ENCODE data around the gene TTLL8. TPM values are rescaled to one million over a fixed set of nuclear protein-coding genes. Genes with fewer than 3 reads are reported as not detected.
"Not testable (repeated sequence)": the region's sequence is repeated elsewhere in the genome, so short reads cannot be mapped to it uniquely, and the experiment has no call there.

Gene TTLL8
- polyA plus RNA-seq, 1 experiment: not detected

- no peak for TF ChIP-seq CTCF (IDR thresholded peaks at IDR 0.05; ENCODE audit: insufficient read depth, low read depth, low read length)
- POLR2A ChIA-PET: no interaction called here
- no peak within 1 kb of the TSS for H3K4me3 ChIP-seq (ENCODE audit: low read depth, low read length)
- DNase-seq (ENCODE audit: low read depth): no peak
- CTCF ChIA-PET: interaction anchor here (1.1 kb wide), 1 partner anchor 9 kb away, joined by 4 read pairs; no protein-coding TSS in a partner anchor
- H3K36me3 ChIP-seq (ENCODE audit: control insufficient read depth, insufficient read depth, low read length): no peaks in the 10 kb centered on the region
- H3K27me3 ChIP-seq (ENCODE audit: control insufficient read depth, insufficient read depth, low read length): peaks cover 3% of the 10 kb centered on the region
Observed at GRCh38 chr22:50089682-50090411, 31.7 kb upstream of the TTLL8 start, which contains the start of gene MOV10L1. MOV10L1 (plus strand) TSS chr22:50090006; CDS start chr22:50090089, 83 bp downstream.

- ChIA-PET POLR2A (no interaction called here), CTCF (no interaction called here)
- TF ChIP-seq CTCF (IDR thresholded peaks at IDR 0.05; ENCODE audit: insufficient read depth, low read depth, low read length): no peak
- peaks cover 3% of the 10 kb centered on the region for H3K27me3 ChIP-seq (ENCODE audit: control insufficient read depth, insufficient read depth, low read length)
- no peak overlapping the region for H3K4me3 ChIP-seq (ENCODE audit: low read depth, low read length)
- no peaks in the 10 kb centered on the region; the same call in 1 of the 2 replicates for H3K36me3 ChIP-seq (ENCODE audit: control insufficient read depth, insufficient read depth, low read length)
- DNase-seq (ENCODE audit: low read depth): no peak
Observed at GRCh38 chr22:50089231-50089630, 31.1 kb upstream of the TTLL8 start.

- no peak overlapping the region for H3K4me3 ChIP-seq (ENCODE audit: low read depth, low read length)
- ChIA-PET POLR2A (no interaction called here), CTCF (no interaction called here)
- no peak for TF ChIP-seq CTCF (IDR thresholded peaks at IDR 0.05; ENCODE audit: insufficient read depth, low read depth, low read length)
- H3K36me3 ChIP-seq (ENCODE audit: control insufficient read depth, insufficient read depth, low read length): no peaks in the 10 kb centered on the region; the same call in 1 of the 2 replicates
- DNase-seq (ENCODE audit: low read depth): no peak
- H3K27me3 ChIP-seq (ENCODE audit: control insufficient read depth, insufficient read depth, low read length): peaks cover 3% of the 10 kb centered on the region
Observed at GRCh38 chr22:50088096-50088495, 30.0 kb upstream of the TTLL8 start.

GRCh38 chr22:50087646-50088045 lies 29.5 kb upstream of the TTLL8 start:
- POLR2A ChIA-PET: no interaction called here
- TF ChIP-seq CTCF (IDR thresholded peaks at IDR 0.05; ENCODE audit: insufficient read depth, low read depth, low read length): no peak
- Histone ChIP-seq H3K36me3 (ENCODE audit: control insufficient read depth, insufficient read depth, low read length) (no peaks in the 10 kb centered on the region; the same call in 1 of the 2 replicates), H3K27me3 (ENCODE audit: control insufficient read depth, insufficient read depth, low read length) (peaks cover 3% of the 10 kb centered on the region), H3K4me3 (ENCODE audit: low read depth, low read length) (no peak overlapping the region)
- CTCF ChIA-PET: no interaction called here
- DNase-seq (ENCODE audit: low read depth): no peak

GRCh38 chr22:50086975-50087374 lies 28.9 kb upstream of the TTLL8 start:
- H3K27me3 ChIP-seq (ENCODE audit: control insufficient read depth, insufficient read depth, low read length); H3K4me3 ChIP-seq (ENCODE audit: low read depth, low read length); H3K36me3 ChIP-seq (ENCODE audit: control insufficient read depth, insufficient read depth, low read length); CTCF ChIA-PET; DNase-seq (ENCODE audit: low read depth); POLR2A ChIA-PET: not testable (repeated sequence)

GRCh38 chr22:50086526-50086925 lies 28.4 kb upstream of the TTLL8 start:
- Histone ChIP-seq H3K4me3 (ENCODE audit: low read depth, low read length) (no peak overlapping the region), H3K36me3 (ENCODE audit: control insufficient read depth, insufficient read depth, low read length) (no peaks in the 10 kb centered on the region; the same call in 1 of the 2 replicates), H3K27me3 (ENCODE audit: control insufficient read depth, insufficient read depth, low read length) (peaks cover 2% of the 10 kb centered on the region; the same call in 1 of the 2 replicates)
- CTCF ChIA-PET: no interaction called here
- TF ChIP-seq CTCF (IDR thresholded peaks at IDR 0.05; ENCODE audit: insufficient read depth, low read depth, low read length): no peak
- DNase-seq (ENCODE audit: low read depth): peak; percentile 22
- POLR2A ChIA-PET: no interaction called here
